Sigmoid colon (tissue), 4 donors: Measurements from ENCODE around the gene KMT2B.

Source experiments
- EP300 ChIP-seq, 4 donors: sonication (generic); formaldehyde crosslinking; IDR thresholded peaks; one replicate each; pipeline ENCODE4 v1.6.1; 2017; ENCODE audit warnings: antibody characterized with exemption in 4 of 4
- POLR2A ChIP-seq, 2 donors: fragments of 450-650 bp; IDR thresholded peaks; one replicate each; pipeline ENCODE4 v1.6.1; 2016; ENCODE audit warnings: antibody characterized with exemption in 2 of 2, mild to moderate bottlenecking in 2 of 2, moderate library complexity in 2 of 2
- POLR2AphosphoS5 ChIP-seq, 4 donors: sonication (generic); formaldehyde crosslinking; IDR thresholded peaks; one replicate each; pipeline ENCODE4 v1.6.1; 2017; ENCODE audit warnings: antibody characterized with exemption in 4 of 4
- TF ChIP-seq, protein P1 (sequence below), 4 experiments: fragments of 450-650 bp in 3 of 4; fragments of 200-600 bp in 1 of 4; IDR thresholded peaks; one replicate each; pipeline ENCODE4 v1.5.1; 2016 to 2019; ENCODE audit warnings: antibody characterized with exemption in 4 of 4, mild to moderate bottlenecking in 3 of 4, moderate library complexity in 2 of 4

- TF ChIP-seq, protein P1, sequence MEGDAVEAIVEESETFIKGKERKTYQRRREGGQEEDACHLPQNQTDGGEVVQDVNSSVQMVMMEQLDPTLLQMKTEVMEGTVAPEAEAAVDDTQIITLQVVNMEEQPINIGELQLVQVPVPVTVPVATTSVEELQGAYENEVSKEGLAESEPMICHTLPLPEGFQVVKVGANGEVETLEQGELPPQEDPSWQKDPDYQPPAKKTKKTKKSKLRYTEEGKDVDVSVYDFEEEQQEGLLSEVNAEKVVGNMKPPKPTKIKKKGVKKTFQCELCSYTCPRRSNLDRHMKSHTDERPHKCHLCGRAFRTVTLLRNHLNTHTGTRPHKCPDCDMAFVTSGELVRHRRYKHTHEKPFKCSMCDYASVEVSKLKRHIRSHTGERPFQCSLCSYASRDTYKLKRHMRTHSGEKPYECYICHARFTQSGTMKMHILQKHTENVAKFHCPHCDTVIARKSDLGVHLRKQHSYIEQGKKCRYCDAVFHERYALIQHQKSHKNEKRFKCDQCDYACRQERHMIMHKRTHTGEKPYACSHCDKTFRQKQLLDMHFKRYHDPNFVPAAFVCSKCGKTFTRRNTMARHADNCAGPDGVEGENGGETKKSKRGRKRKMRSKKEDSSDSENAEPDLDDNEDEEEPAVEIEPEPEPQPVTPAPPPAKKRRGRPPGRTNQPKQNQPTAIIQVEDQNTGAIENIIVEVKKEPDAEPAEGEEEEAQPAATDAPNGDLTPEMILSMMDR (IDR thresholded peaks at IDR 0.05) = no peak
- TF ChIP-seq EP300 (IDR thresholded peaks at IDR 0.05) (no peak), POLR2A (IDR thresholded peaks at IDR 0.05) (no peak), POLR2AphosphoS5 (IDR thresholded peaks at IDR 0.05) (no peak)
Observed at GRCh38 chr19:35731779-35732405, 14.1 kb downstream of the KMT2B start.
